ENCODE results near the gene RTRAF.

RTRAF gene

GRCh38 chr14:52003324-52003723 is 14.0 kb downstream of the RTRAF start:
- DNase-seq, result no peak
- TF ChIP-seq POLR2A (IDR thresholded peaks at IDR 0.05; ENCODE audit: low read length), result no peak

- TF ChIP-seq POLR2A (IDR thresholded peaks at IDR 0.05; ENCODE audit: low read length) (no peak), GATA1 (IDR thresholded peaks at IDR 0.05; ENCODE audit: low read depth, low read length) (no peak)
Observed at GRCh38 chr14:52005625-52006024, 16.3 kb downstream of the RTRAF start.

GRCh38 chr14:52006361-52006760 is 17.0 kb downstream of the RTRAF start:
- TF ChIP-seq GATA1 (IDR thresholded peaks at IDR 0.05; ENCODE audit: low read depth, low read length) (no peak), POLR2A (IDR thresholded peaks at IDR 0.05; ENCODE audit: low read length) (no peak)
- no peak for DNase-seq

More at GRCh38 chr14:52005625-52006024, 16.3 kb downstream of the RTRAF start:
- no peak for DNase-seq

- DNase-seq, result no peak
- no peak for TF ChIP-seq POLR2A (IDR thresholded peaks at IDR 0.05; ENCODE audit: low read length)
- TF ChIP-seq GATA1 (IDR thresholded peaks at IDR 0.05; ENCODE audit: low read depth, low read length), result no peak
Observed at GRCh38 chr14:52007211-52007610, 17.9 kb downstream of the RTRAF start.

GRCh38 chr14:52007637-52008036 is 18.3 kb downstream of the RTRAF start:
- no peak for DNase-seq
- no peak for TF ChIP-seq GATA1 (IDR thresholded peaks at IDR 0.05; ENCODE audit: low read depth, low read length)
- no peak for TF ChIP-seq POLR2A (IDR thresholded peaks at IDR 0.05; ENCODE audit: low read length)

GRCh38 chr14:52008136-52008535 is 18.8 kb downstream of the RTRAF start:
- no peak for TF ChIP-seq POLR2A (IDR thresholded peaks at IDR 0.05; ENCODE audit: low read length)
- TF ChIP-seq GATA1 (IDR thresholded peaks at IDR 0.05; ENCODE audit: low read depth, low read length), result no peak

GRCh38 chr14:52010173-52010693 is 20.9 kb downstream of the RTRAF start:
- TF ChIP-seq POLR2A (IDR thresholded peaks at IDR 0.05; ENCODE audit: low read length), result no peak
- no peak for TF ChIP-seq GATA1 (IDR thresholded peaks at IDR 0.05; ENCODE audit: low read depth, low read length)
- DNase-seq, result no peak

More at GRCh38 chr14:52008136-52008535, 18.8 kb downstream of the RTRAF start:
- DNase-seq, result no peak

- DNase-seq, result no peak
- TF ChIP-seq GATA1 (IDR thresholded peaks at IDR 0.05; ENCODE audit: low read depth, low read length) (no peak), POLR2A (IDR thresholded peaks at IDR 0.05; ENCODE audit: low read length) (no peak)
Observed at GRCh38 chr14:52011523-52011922, 22.2 kb downstream of the RTRAF start.

GRCh38 chr14:52012635-52013034 is 23.3 kb downstream of the RTRAF start:
- TF ChIP-seq GATA1 (IDR thresholded peaks at IDR 0.05; ENCODE audit: low read depth, low read length) (no peak), POLR2A (IDR thresholded peaks at IDR 0.05; ENCODE audit: low read length) (no peak)
- no peak for DNase-seq

GRCh38 chr14:52013984-52014600 is 24.7 kb downstream of the RTRAF start:
- DNase-seq, result peak; percentile 19 to 21
- TF ChIP-seq GATA1 (IDR thresholded peaks at IDR 0.05; ENCODE audit: low read depth, low read length) (no peak), POLR2A (IDR thresholded peaks at IDR 0.05; ENCODE audit: low read length) (no peak)

GRCh38 chr14:52014601-52015267 is 25.4 kb downstream of the RTRAF start:
- no peak for DNase-seq
- TF ChIP-seq GATA1 (IDR thresholded peaks at IDR 0.05; ENCODE audit: low read depth, low read length) (no peak), POLR2A (IDR thresholded peaks at IDR 0.05; ENCODE audit: low read length) (no peak)

- peak; percentile 26 to 35 for DNase-seq
Observed at GRCh38 chr14:52015411-52016030, 26.2 kb downstream of the RTRAF start.

GRCh38 chr14:52018252-52018651 is 28.9 kb downstream of the RTRAF start:
- peak; percentile 8 to 32 for DNase-seq
- TF ChIP-seq POLR2A (IDR thresholded peaks at IDR 0.05; ENCODE audit: low read length) (no peak), GATA1 (IDR thresholded peaks at IDR 0.05; ENCODE audit: low read depth, low read length) (no peak)

More at GRCh38 chr14:52015411-52016030, 26.2 kb downstream of the RTRAF start:
- TF ChIP-seq POLR2A (IDR thresholded peaks at IDR 0.05; ENCODE audit: low read length), result no peak
- no peak for TF ChIP-seq GATA1 (IDR thresholded peaks at IDR 0.05; ENCODE audit: low read depth, low read length)

GRCh38 chr14:52018970-52019369 is 29.6 kb downstream of the RTRAF start:
- DNase-seq, result no peak
- TF ChIP-seq GATA1 (IDR thresholded peaks at IDR 0.05; ENCODE audit: low read depth, low read length) (no peak), POLR2A (IDR thresholded peaks at IDR 0.05; ENCODE audit: low read length) (no peak)
